ENCODE measurements around the gene CD300LF.

The CD300LF gene

GRCh38 chr17:74682471-74683190 lies 30.1 kb downstream of the CD300LF start:
- no peak for FAIRE-seq

- FAIRE-seq: no peak
These were observed 30.7 kb downstream of the CD300LF start for GRCh38 chr17:74682028-74682427.

GRCh38 chr17:74680941-74681340 lies 31.8 kb downstream of the CD300LF start:
- no peak for FAIRE-seq

GRCh38 chr17:74680213-74680612 lies 32.5 kb downstream of the CD300LF start:
- no peak for FAIRE-seq

GRCh38 chr17:74679374-74679773 lies 33.3 kb downstream of the CD300LF start:
- no peak for FAIRE-seq

GRCh38 chr17:74678541-74678940 lies 34.2 kb downstream of the CD300LF start:
- FAIRE-seq: no peak

GRCh38 chr17:74677558-74678466 lies 34.9 kb downstream of the CD300LF start:
- no peak for FAIRE-seq

GRCh38 chr17:74671031-74671771 lies 41.5 kb downstream of the CD300LF start:
- FAIRE-seq: no peak

- no peak for FAIRE-seq
These were observed 42.4 kb downstream of the CD300LF start for GRCh38 chr17:74670329-74670728.

- no peak for FAIRE-seq
These were observed 49.2 kb downstream of the CD300LF start for GRCh38 chr17:74663561-74663960.

- no peak for FAIRE-seq
These were observed 52.8 kb downstream of the CD300LF start for GRCh38 chr17:74659889-74660288.

- FAIRE-seq: no peak
These were observed 54.1 kb downstream of the CD300LF start for GRCh38 chr17:74658620-74659019.

GRCh38 chr17:74654742-74655141 lies 58.0 kb downstream of the CD300LF start:
- no peak for FAIRE-seq

GRCh38 chr17:74652020-74652419 lies 60.7 kb downstream of the CD300LF start:
- no peak for FAIRE-seq

- no peak for FAIRE-seq
These were observed 62.8 kb downstream of the CD300LF start for GRCh38 chr17:74649909-74650308.

- FAIRE-seq: no peak
These were observed 64.7 kb downstream of the CD300LF start for GRCh38 chr17:74647871-74648672.

GRCh38 chr17:74646231-74646630 lies 66.5 kb downstream of the CD300LF start:
- FAIRE-seq: no peak

GRCh38 chr17:74645010-74645409 lies 67.7 kb downstream of the CD300LF start:
- no peak for FAIRE-seq

- no peak for FAIRE-seq
These were observed 68.3 kb downstream of the CD300LF start for GRCh38 chr17:74644419-74644818.

Measured in endometrium (tissue), 2 donors.